Thoracic aorta (tissue), 2 donors: ENCODE measurements around the gene DGKG. TPM values are rescaled to one million over a fixed set of nuclear protein-coding genes. Genes with fewer than 3 reads are reported as not detected.

ENCODE experiments used
- ATAC-seq: fragments of 150-250 bp; one replicate; pipeline ENCODE4 v1.8.0; 2017; ENCODE audit warnings: low read depth; ENCODE audit not compliant: insufficient number of reproducible peaks, low FRiP score
- DNase-seq: peaks from one replicate; pipeline ENCODE4 v3.0.0-alpha.2; 2020; ENCODE audit warnings: low spot score
- H3K27ac ChIP-seq, 2 donors: fragments of 200-600 bp; sonication (generic); 1 replicate in 1 of 2; 2 replicates in 1 of 2; pipeline ENCODE4 v1.5.1; 2016; ENCODE audit warnings: mild to moderate bottlenecking in 2 of 2, moderate library complexity in 2 of 2
- H3K27me3 ChIP-seq: fragments of 200-600 bp; sonication (generic); replicated peaks from 2 replicates; pipeline ENCODE4 v1.6.0; 2016; ENCODE audit warnings: mild to moderate bottlenecking; ENCODE audit not compliant: insufficient read depth
- H3K36me3 ChIP-seq: fragments of 200-600 bp; sonication (generic); one replicate; pipeline ENCODE4 v1.5.1; 2016
- H3K4me1 ChIP-seq, 2 donors: fragments of 200-600 bp; sonication (generic); 1 replicate in 1 of 2; 2 replicates in 1 of 2; pipeline versions ENCODE4 v1.5.1 to v1.6.0; 2016; ENCODE audit warnings: low read depth in 2 of 2, mild to moderate bottlenecking in 1 of 2; ENCODE audit not compliant: control insufficient read depth in 1 of 2
- H3K4me3 ChIP-seq: fragments of 200-600 bp; sonication (generic); 2 replicates; pipeline ENCODE4 v1.5.1; 2016; ENCODE audit warnings: mild to moderate bottlenecking
- H3K9me3 ChIP-seq: fragments of 200-600 bp; sonication (generic); 2 replicates; pipeline ENCODE4 v1.5.1; 2016
- CTCF ChIP-seq: fragments of 200-600 bp; sonication (generic); IDR thresholded peaks from one replicate; pipeline ENCODE4 v1.5.1; 2019; ENCODE audit warnings: antibody characterized with exemption
- total RNA-seq, 2 donors: library from RNA; depleted of rRNA; stranded (reverse); fragments of >200 nt; gene quantifications; one replicate each; pipeline versions ENCODE4 v1.1.0 to v1.2.3, GENCODE V29; 2016

DGKG gene
- total RNA-seq, 2 donors from 2014 or later: 12.5 to 16.7 TPM

- Histone ChIP-seq H3K27me3 (no peaks in the 10 kb centered on the region), H3K36me3 (no peaks in the 10 kb centered on the region), H3K9me3 (no peaks in the 10 kb centered on the region), H3K4me1 (peaks cover 20 to 38% of the 10 kb centered on the region in 2 donors), H3K27ac (no peak overlapping the region), H3K4me3 (no peak overlapping the region)
- DNase-seq (no peak), ATAC-seq (no peak)
- no peak for TF ChIP-seq CTCF
These were observed 5.6 kb upstream of the DGKG start for GRCh38 chr3:186367631-186368030.

GRCh38 chr3:186366206-186366605, 4.2 kb upstream of the DGKG start:
- ATAC-seq: no peak
- Histone ChIP-seq H3K4me1 (peaks cover 21 to 47% of the 10 kb centered on the region in 2 donors), H3K9me3 (no peaks in the 10 kb centered on the region), H3K27ac (peak overlapping the region; percentile 65 to 73), H3K4me3 (no peak overlapping the region), H3K27me3 (no peaks in the 10 kb centered on the region), H3K36me3 (no peaks in the 10 kb centered on the region)
- no peak for DNase-seq
- TF ChIP-seq CTCF: no peak

- Histone ChIP-seq H3K4me3 (peak overlapping the region; percentile 33), H3K27ac (peak overlapping the region; percentile 65 to 73), H3K9me3 (no peaks in the 10 kb centered on the region), H3K36me3 (no peaks in the 10 kb centered on the region), H3K4me1 (peaks cover 21 to 55% of the 10 kb centered on the region in 2 donors), H3K27me3 (no peaks in the 10 kb centered on the region)
- ATAC-seq (peak; percentile 83), DNase-seq (peak; percentile 51)
- no peak for TF ChIP-seq CTCF
These were observed 3.4 kb upstream of the DGKG start for GRCh38 chr3:186365202-186365974.

DNA sequence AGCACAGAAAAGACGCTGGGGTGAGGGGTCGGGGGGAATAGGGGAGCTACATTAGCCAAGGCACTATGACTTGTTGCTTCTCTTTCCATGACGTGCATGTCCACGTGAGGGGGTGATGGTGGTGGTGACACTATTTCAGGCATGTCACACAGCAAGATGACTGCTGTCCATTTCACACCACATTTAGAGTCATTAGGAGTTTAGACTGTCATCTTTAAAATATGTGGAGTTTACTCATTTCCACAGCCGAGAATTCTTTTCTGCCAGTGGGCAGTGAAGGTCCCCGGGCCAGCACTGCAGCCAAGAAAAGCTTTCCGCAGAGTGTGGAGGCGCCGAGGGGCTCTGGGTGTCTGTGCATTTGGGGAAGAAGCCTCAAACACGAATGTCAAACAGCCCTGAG, 954 bp upstream of the DGKG start:
- H3K4me3 ChIP-seq: peak overlapping the region; percentile 86
- no peak for TF ChIP-seq CTCF
- H3K4me1 ChIP-seq: peaks cover 21 to 60% of the 10 kb centered on the region in 2 donors
- DNase-seq (no peak), ATAC-seq (no peak)
- no peaks in the 10 kb centered on the region for H3K27me3 ChIP-seq
- no peaks in the 10 kb centered on the region for H3K36me3 ChIP-seq
- H3K27ac ChIP-seq: peak overlapping the region; percentile 33 to 65
- no peaks in the 10 kb centered on the region for H3K9me3 ChIP-seq

- ATAC-seq: no peak
- DNase-seq: no peak
- Histone ChIP-seq H3K4me3 (peak overlapping the region; percentile 86), H3K9me3 (no peaks in the 10 kb centered on the region), H3K4me1 (peaks cover 21 to 61% of the 10 kb centered on the region in 2 donors), H3K27me3 (no peaks in the 10 kb centered on the region), H3K36me3 (no peaks in the 10 kb centered on the region), H3K27ac (peak overlapping the region; percentile 33 to 65)
- TF ChIP-seq CTCF: no peak
These were observed 456 bp upstream of the DGKG start for GRCh38 chr3:186362537-186362842.
